DND-41 (cell line): ENCODE data around the gene CREBZF.

Source experiments
- ATAC-seq: fragments of 200-7000 bp; cut with Tn5 transposase; 3 replicates; pipeline ENCODE4 v1.9.1; 2021; ENCODE audit warnings: low read depth; ENCODE audit not compliant: insufficient read depth
- DNase-seq: peaks from one replicate; pipeline ENCODE4 v3.0.0-alpha.2; 2020
- H2AFZ ChIP-seq: 2 replicates; pipeline ENCODE4 v1.6.0; 2012; ENCODE audit warnings: low read depth, low read length
- H3K27ac ChIP-seq: 2 replicates; pipeline ENCODE4 v1.5.1; 2012; ENCODE audit warnings: low read length, inconsistent platforms
- H3K27me3 ChIP-seq: fragments of 200-600 bp; sonication (generic); 2 replicates; pipeline ENCODE4 v1.6.0; 2012; ENCODE audit warnings: low read length, mild to moderate bottlenecking, inconsistent platforms; ENCODE audit not compliant: insufficient read depth, poor library complexity
- H3K36me3 ChIP-seq: 2 replicates; pipeline ENCODE4 v1.5.1; 2012; ENCODE audit warnings: low read length, inconsistent platforms; ENCODE audit not compliant: insufficient read depth
- H3K4me1 ChIP-seq: 2 replicates; pipeline ENCODE4 v1.5.1; 2012; ENCODE audit warnings: mild to moderate bottlenecking, low read length; ENCODE audit not compliant: insufficient read depth
- H3K4me2 ChIP-seq: 2 replicates; pipeline ENCODE4 v1.6.0; 2012; ENCODE audit warnings: mild to moderate bottlenecking, moderate library complexity, low read length, inconsistent platforms; ENCODE audit not compliant: insufficient read depth
- H3K4me3 ChIP-seq, 2 experiments: fragments of 200-600 bp in 1 of 2; shearing (Covaris generic) in 1 of 2; 2 replicates each; pipeline ENCODE4 v1.5.1; 2012 to 2016; ENCODE audit warnings: inconsistent platforms in 2 of 2, low read length in 2 of 2, mild to moderate bottlenecking in 2 of 2, low read depth in 1 of 2, moderate library complexity in 1 of 2
- H3K79me2 ChIP-seq: 2 replicates; pipeline ENCODE4 v1.6.0; 2012; ENCODE audit warnings: low read length, inconsistent platforms; ENCODE audit not compliant: insufficient read depth
- H3K9ac ChIP-seq: 2 replicates; pipeline ENCODE4 v1.6.0; 2012; ENCODE audit warnings: low read depth, mild to moderate bottlenecking, inconsistent platforms, low read length, moderate library complexity
- H3K9me3 ChIP-seq: 2 replicates; pipeline ENCODE4 v1.5.1; 2012; ENCODE audit warnings: low read length, moderate library complexity, mild to moderate bottlenecking, inconsistent platforms; ENCODE audit not compliant: insufficient read depth, severe bottlenecking
- H4K20me1 ChIP-seq: 2 replicates; pipeline ENCODE4 v1.6.0; 2012; ENCODE audit warnings: low read length; ENCODE audit not compliant: insufficient read depth
- EZH2 ChIP-seq: IDR thresholded peaks from 3 replicates; pipeline ENCODE4 v1.6.1; 2012; ENCODE audit warnings: borderline replicate concordance, low read depth, mild to moderate bottlenecking, moderate library complexity, low read length, inconsistent platforms; ENCODE audit not compliant: severe bottlenecking
- TF ChIP-seq, protein P1 (sequence below): IDR thresholded peaks from 2 replicates; pipeline ENCODE4 v1.5.1; 2012; ENCODE audit warnings: borderline replicate concordance, low read length, moderate library complexity, mild to moderate bottlenecking; ENCODE audit not compliant: poor library complexity, severe bottlenecking; ENCODE audit errors: extremely low read depth

CREBZF gene

GRCh38 chr11:85665733-85666132 lies 804 bp upstream of the CREBZF start:
- Histone ChIP-seq H3K27me3 (no peaks in the 10 kb centered on the region), H3K9ac (peak overlapping the region; percentile 100; the same call in 1 of the 2 replicates), H3K4me3 (peak overlapping the region in 1 of 2 experiments; percentile 82; a peak in 1 of 4 replicates), H3K27ac (peak overlapping the region; percentile 99; the same call in 1 of the 2 replicates), H3K4me1 (peaks cover 34% of the 10 kb centered on the region), H3K9me3 (no peaks in the 10 kb centered on the region), H4K20me1 (peaks cover 34% of the 10 kb centered on the region), H3K36me3 (peaks cover 31% of the 10 kb centered on the region), H3K79me2 (peaks cover 45% of the 10 kb centered on the region), H2AFZ (peak overlapping the region; percentile 82), H3K4me2 (peak overlapping the region; percentile 93)
- DNase-seq (no peak), ATAC-seq (no peak)
- TF ChIP-seq EZH2: no peak

DNA sequence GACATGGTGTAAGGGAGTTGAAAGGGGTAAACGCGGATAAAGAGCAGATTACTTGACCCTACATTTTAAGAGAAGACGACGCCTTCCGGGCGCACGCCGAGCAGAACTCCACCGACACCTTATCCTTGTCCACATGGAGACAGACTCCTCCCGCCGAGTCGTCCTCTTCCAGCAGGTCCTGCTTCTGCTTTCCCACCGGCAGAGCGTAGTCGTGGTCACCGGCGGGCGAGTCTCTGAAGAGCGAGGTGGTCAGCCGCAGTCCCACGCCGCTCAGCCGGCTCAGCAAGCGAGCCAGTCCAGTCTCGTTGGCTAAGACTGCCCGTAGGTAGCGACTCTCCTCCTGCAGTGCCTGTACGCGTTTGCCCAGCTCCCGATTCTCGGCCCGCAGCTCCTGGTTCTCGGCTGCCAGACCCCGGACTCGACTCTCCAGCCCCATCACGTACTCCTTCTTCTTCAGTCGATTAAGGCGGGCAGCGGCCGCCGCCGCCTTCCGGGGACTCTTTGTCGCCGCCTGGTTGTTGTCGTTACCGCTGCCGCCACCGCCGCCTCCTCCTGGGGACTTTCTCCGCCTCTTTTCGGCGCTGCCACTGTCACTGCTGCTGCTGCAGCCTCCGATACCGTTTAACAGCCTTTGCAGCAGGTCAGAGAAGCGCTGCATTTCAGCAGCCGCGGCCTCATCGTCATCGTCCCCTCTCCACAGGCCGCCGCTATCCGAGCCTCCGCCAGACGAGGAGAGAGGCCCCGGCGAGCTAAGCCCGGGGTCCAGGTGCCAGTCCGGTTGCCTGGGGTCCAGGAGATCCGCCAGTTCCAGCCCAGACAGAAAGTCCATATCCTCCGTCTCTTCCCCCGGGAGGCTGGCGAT lies 945 bp downstream of the CREBZF start:
- Histone ChIP-seq H3K4me2 (peak overlapping the region; percentile 93), H3K4me3 (peak overlapping the region; percentile 75 to 82), H3K9ac (peak overlapping the region; percentile 100), H3K27me3 (no peaks in the 10 kb centered on the region), H3K27ac (peak overlapping the region; percentile 99), H2AFZ (peak overlapping the region; percentile 82), H3K79me2 (peaks cover 62% of the 10 kb centered on the region), H3K9me3 (no peaks in the 10 kb centered on the region), H3K4me1 (peaks cover 51% of the 10 kb centered on the region), H3K36me3 (peaks cover 49% of the 10 kb centered on the region), H4K20me1 (peaks cover 45% of the 10 kb centered on the region)
- peak; percentile 77 for ATAC-seq
- peak; percentile 86 for DNase-seq
- no peak for TF ChIP-seq EZH2
- TF ChIP-seq, protein P1, sequence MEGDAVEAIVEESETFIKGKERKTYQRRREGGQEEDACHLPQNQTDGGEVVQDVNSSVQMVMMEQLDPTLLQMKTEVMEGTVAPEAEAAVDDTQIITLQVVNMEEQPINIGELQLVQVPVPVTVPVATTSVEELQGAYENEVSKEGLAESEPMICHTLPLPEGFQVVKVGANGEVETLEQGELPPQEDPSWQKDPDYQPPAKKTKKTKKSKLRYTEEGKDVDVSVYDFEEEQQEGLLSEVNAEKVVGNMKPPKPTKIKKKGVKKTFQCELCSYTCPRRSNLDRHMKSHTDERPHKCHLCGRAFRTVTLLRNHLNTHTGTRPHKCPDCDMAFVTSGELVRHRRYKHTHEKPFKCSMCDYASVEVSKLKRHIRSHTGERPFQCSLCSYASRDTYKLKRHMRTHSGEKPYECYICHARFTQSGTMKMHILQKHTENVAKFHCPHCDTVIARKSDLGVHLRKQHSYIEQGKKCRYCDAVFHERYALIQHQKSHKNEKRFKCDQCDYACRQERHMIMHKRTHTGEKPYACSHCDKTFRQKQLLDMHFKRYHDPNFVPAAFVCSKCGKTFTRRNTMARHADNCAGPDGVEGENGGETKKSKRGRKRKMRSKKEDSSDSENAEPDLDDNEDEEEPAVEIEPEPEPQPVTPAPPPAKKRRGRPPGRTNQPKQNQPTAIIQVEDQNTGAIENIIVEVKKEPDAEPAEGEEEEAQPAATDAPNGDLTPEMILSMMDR: peak; percentile 76

DNA sequence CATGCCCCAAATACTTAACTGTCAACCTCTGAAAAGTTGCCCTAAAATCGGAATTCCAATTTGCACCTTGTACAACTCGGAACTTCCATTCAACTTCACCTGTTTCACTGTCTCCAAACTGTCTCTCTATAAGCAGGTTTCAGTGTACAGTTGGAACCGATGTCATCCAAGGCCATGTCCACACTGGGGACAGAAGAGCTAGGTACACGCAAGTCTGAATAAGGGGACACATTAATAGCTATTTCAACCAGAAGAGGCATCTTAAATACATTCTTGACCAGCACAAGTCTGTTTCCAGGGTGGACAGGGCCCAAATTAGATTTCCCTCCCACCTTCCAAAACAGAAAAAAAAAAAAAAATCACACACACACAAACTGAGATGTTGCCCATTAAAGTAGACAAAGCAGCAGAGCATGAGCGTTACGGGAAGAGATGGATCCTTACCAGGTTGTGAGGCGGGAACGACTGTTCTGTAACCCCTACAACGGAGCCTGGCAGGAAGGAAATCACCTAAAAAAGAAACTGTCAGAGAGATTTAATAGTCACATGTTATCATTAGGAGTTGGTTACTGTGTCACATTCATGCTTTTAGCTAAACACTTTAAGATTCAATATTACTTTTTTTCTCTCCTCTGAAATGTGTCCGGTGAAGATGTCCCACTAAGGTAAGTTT lies 1.7 kb downstream of the CREBZF start:
- Histone ChIP-seq H3K9me3 (no peaks in the 10 kb centered on the region), H4K20me1 (peaks cover 47% of the 10 kb centered on the region), H3K4me2 (peak overlapping the region; percentile 93), H3K36me3 (peaks cover 57% of the 10 kb centered on the region), H3K4me1 (peaks cover 57% of the 10 kb centered on the region), H3K27ac (peak overlapping the region; percentile 99), H3K27me3 (no peaks in the 10 kb centered on the region), H2AFZ (no peak overlapping the region), H3K9ac (peak overlapping the region; percentile 100), H3K79me2 (peaks cover 70% of the 10 kb centered on the region), H3K4me3 (peak overlapping the region; percentile 75 to 82)
- no peak for TF ChIP-seq EZH2
- TF ChIP-seq, protein P1: no peak
- DNase-seq (no peak), ATAC-seq (no peak)
